Measurements from ENCODE around the gene LIMK1.

DNA sequence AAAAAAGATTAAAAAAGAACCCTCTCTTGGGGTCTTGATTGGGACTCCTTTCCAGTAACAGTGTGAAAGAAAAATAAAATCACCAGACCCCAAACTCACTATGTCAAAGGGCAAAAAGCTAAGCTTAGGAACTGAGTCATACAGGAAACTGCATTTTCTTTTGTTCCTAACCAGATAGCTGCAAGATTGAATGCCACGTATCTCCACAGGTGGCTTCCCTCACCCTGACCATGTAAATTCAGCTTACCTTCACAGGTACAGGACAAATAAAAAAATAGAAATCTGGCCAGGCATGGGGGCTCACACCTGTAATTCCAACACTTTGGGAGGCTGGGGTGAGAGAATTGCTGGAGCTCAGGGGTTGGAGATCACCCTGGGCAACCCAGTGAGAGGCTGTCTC is 58.1 kb downstream of the LIMK1 start:
- TF ChIP-seq, protein P1, sequence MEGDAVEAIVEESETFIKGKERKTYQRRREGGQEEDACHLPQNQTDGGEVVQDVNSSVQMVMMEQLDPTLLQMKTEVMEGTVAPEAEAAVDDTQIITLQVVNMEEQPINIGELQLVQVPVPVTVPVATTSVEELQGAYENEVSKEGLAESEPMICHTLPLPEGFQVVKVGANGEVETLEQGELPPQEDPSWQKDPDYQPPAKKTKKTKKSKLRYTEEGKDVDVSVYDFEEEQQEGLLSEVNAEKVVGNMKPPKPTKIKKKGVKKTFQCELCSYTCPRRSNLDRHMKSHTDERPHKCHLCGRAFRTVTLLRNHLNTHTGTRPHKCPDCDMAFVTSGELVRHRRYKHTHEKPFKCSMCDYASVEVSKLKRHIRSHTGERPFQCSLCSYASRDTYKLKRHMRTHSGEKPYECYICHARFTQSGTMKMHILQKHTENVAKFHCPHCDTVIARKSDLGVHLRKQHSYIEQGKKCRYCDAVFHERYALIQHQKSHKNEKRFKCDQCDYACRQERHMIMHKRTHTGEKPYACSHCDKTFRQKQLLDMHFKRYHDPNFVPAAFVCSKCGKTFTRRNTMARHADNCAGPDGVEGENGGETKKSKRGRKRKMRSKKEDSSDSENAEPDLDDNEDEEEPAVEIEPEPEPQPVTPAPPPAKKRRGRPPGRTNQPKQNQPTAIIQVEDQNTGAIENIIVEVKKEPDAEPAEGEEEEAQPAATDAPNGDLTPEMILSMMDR (IDR thresholded peaks at IDR 0.05) = no peak
- no peak for TF ChIP-seq POLR2AphosphoS5 (IDR thresholded peaks at IDR 0.05)
